ENCODE results near the gene FBN2.

Gene FBN2

GRCh38 chr5:128538000-128538249, at the start of gene FBN2:
Gene FBN2, minus strand, starts transcription at chr5:128538245. Its CDS starts 642 bp downstream, at chr5:128537603.
- TF ChIP-seq Cebpa-rat (IDR thresholded peaks at IDR 0.05), result no peak
- Histone ChIP-seq H3K27ac (no peak within 1 kb of the TSS), H3K36me3 (no peaks in the 10 kb centered on the region), H4K20me1 (no peaks in the 10 kb centered on the region), H3K9me3 (peaks cover 32% of the 10 kb centered on the region), H3K27me3 (no peaks in the 10 kb centered on the region), H3K4me3 (peak within 1 kb of the TSS; percentile 22; the same call in 1 of the 2 replicates), H3K4me1 (no peaks in the 10 kb centered on the region), H3K4me2 (no peak within 1 kb of the TSS), H3K9ac (no peak within 1 kb of the TSS)

DNA sequence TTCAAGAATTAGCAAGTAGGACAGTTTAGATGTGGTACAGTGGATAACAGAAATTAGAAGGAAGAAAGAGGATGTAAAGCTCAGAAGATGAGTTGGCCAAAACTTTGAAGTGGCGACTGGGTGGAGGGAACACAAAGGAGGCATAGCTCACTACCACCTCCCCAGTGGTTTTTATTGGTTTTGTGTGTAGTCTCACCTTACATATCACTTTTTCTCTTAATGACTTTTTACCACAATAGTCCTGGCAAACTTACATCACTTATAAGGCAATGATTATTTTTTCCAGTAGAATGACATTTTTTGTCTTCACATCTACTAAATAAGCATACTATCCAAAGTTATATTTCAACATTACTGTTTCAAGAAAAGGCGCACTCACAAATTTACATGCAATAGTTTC, 49.2 kb upstream of the FBN2 start:
- H3K9ac ChIP-seq, result no peak overlapping the region
- H3K27me3 ChIP-seq, result no peaks in the 10 kb centered on the region
- TF ChIP-seq Cebpa-rat (IDR thresholded peaks at IDR 0.05), result no peak
- H3K4me3 ChIP-seq, result no peak overlapping the region
- H3K36me3 ChIP-seq, result no peaks in the 10 kb centered on the region
- no peaks in the 10 kb centered on the region for H3K4me1 ChIP-seq
- H3K4me2 ChIP-seq, result no peak overlapping the region
- no peaks in the 10 kb centered on the region for H3K9me3 ChIP-seq
- H4K20me1 ChIP-seq, result no peaks in the 10 kb centered on the region
- no peak overlapping the region for H3K27ac ChIP-seq

- Histone ChIP-seq H3K27me3 (no peaks in the 10 kb centered on the region), H3K9me3 (no peaks in the 10 kb centered on the region), H3K9ac (no peak overlapping the region), H3K4me1 (no peaks in the 10 kb centered on the region), H4K20me1 (no peaks in the 10 kb centered on the region), H3K4me2 (no peak overlapping the region), H3K4me3 (no peak overlapping the region), H3K36me3 (no peaks in the 10 kb centered on the region), H3K27ac (no peak overlapping the region)
- TF ChIP-seq Cebpa-rat (IDR thresholded peaks at IDR 0.05), result no peak
Measured at GRCh38 chr5:128586848-128587247, 48.8 kb upstream of the FBN2 start.

DNA sequence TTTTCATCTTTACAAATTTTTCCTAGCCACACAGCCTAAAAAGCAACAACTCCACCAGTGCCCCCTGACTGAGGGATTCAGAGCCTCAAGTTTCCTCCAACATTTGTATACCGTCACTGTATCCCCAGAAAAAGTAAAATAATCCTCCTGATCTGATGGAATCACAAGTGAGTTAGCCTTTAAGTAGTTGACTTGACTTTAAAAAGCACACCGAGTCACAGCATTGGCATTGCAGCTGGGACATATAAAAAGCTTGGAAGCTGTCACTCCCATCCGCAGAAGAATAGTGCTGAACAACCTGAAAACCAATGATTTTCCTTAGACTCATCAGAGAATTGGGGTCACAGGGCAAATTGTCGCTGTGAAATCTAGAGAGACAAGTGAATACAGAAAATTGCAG, 41.6 kb upstream of the FBN2 start:
- Histone ChIP-seq H3K4me1 (no peaks in the 10 kb centered on the region), H3K9ac (no peak overlapping the region), H3K9me3 (no peaks in the 10 kb centered on the region), H3K27me3 (no peaks in the 10 kb centered on the region), H3K4me3 (no peak overlapping the region), H3K27ac (no peak overlapping the region), H3K4me2 (no peak overlapping the region), H4K20me1 (no peaks in the 10 kb centered on the region), H3K36me3 (no peaks in the 10 kb centered on the region)
- no peak for TF ChIP-seq Cebpa-rat (IDR thresholded peaks at IDR 0.05)

GRCh38 chr5:128579093-128579492, 41.0 kb upstream of the FBN2 start:
- Histone ChIP-seq H3K9me3 (no peaks in the 10 kb centered on the region), H3K36me3 (no peaks in the 10 kb centered on the region), H3K4me1 (no peaks in the 10 kb centered on the region), H3K27me3 (no peaks in the 10 kb centered on the region), H4K20me1 (no peaks in the 10 kb centered on the region), H3K4me2 (no peak overlapping the region), H3K27ac (no peak overlapping the region), H3K9ac (no peak overlapping the region), H3K4me3 (no peak overlapping the region)
- TF ChIP-seq Cebpa-rat (IDR thresholded peaks at IDR 0.05), result no peak

DNA sequence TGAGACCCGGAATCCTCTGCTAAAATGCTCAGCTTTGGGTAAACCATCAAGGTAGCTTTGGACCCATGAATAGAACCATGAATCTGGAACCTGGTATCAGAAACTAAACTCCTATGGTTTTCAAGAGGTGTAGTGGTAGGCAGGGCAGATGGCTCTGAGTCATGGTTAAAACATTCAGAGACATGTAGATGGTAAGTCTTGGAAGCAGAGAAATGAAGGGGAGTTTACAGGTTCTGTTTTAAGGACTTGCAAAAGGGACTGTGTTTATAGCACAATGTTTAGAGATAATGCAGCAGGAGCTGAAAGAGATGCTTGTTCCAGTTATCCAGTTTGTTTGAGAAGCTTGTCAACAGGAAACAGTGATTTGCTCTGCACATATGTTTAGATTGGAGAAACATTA, 36.0 kb upstream of the FBN2 start:
- Histone ChIP-seq H3K4me2 (no peak overlapping the region), H3K27ac (no peak overlapping the region), H4K20me1 (no peaks in the 10 kb centered on the region), H3K27me3 (no peaks in the 10 kb centered on the region), H3K9ac (no peak overlapping the region), H3K4me3 (no peak overlapping the region), H3K9me3 (no peaks in the 10 kb centered on the region), H3K4me1 (no peaks in the 10 kb centered on the region), H3K36me3 (no peaks in the 10 kb centered on the region)
- no peak for TF ChIP-seq Cebpa-rat (IDR thresholded peaks at IDR 0.05)

GRCh38 chr5:128572930-128573319, 34.9 kb upstream of the FBN2 start:
- no peak for TF ChIP-seq Cebpa-rat (IDR thresholded peaks at IDR 0.05)
- Histone ChIP-seq H3K27me3 (no peaks in the 10 kb centered on the region), H4K20me1 (no peaks in the 10 kb centered on the region), H3K27ac (no peak overlapping the region), H3K4me3 (no peak overlapping the region), H3K4me2 (no peak overlapping the region), H3K9me3 (no peaks in the 10 kb centered on the region), H3K9ac (no peak overlapping the region), H3K4me1 (no peaks in the 10 kb centered on the region), H3K36me3 (no peaks in the 10 kb centered on the region)

GRCh38 chr5:128572051-128572929, 34.2 kb upstream of the FBN2 start:
- Histone ChIP-seq H3K27me3 (no peaks in the 10 kb centered on the region), H3K9ac (no peak overlapping the region), H3K27ac (no peak overlapping the region), H3K9me3 (no peaks in the 10 kb centered on the region), H3K36me3 (no peaks in the 10 kb centered on the region), H3K4me3 (no peak overlapping the region), H3K4me2 (no peak overlapping the region), H4K20me1 (no peaks in the 10 kb centered on the region), H3K4me1 (no peaks in the 10 kb centered on the region)
- TF ChIP-seq Cebpa-rat (IDR thresholded peaks at IDR 0.05), result no peak

DNA sequence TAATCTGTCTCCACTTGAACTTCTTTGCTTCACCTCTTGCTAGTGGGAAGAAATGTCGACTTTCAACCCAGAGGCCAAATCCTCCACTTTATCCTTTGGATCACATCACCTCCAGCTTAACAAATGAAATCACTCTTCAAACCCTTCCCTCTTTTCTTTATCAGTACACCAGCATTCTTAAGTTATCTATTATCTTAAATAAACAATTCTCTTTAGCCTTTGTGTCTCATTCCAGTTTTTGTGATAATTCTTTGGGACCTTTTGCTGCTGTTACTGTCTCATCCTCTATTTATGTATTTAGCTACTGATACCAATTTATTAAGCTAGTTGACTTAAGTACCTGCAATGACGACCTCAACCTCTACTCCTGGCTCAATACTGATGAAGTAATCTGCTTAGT, 28.1 kb upstream of the FBN2 start:
- Histone ChIP-seq H3K9me3 (no peaks in the 10 kb centered on the region), H3K9ac (no peak overlapping the region), H4K20me1 (no peaks in the 10 kb centered on the region), H3K4me3 (no peak overlapping the region), H3K36me3 (no peaks in the 10 kb centered on the region), H3K4me2 (no peak overlapping the region), H3K27me3 (no peaks in the 10 kb centered on the region), H3K4me1 (no peaks in the 10 kb centered on the region), H3K27ac (no peak overlapping the region)
- TF ChIP-seq Cebpa-rat (IDR thresholded peaks at IDR 0.05), result no peak

- no peak overlapping the region for H3K4me2 ChIP-seq
- no peaks in the 10 kb centered on the region for H3K27me3 ChIP-seq
Measured at GRCh38 chr5:128559300-128560297, 21.6 kb upstream of the FBN2 start.

More at GRCh38 chr5:128559300-128560297, 21.6 kb upstream of the FBN2 start:
- no peak overlapping the region for H3K9ac ChIP-seq
- H3K36me3 ChIP-seq, result no peaks in the 10 kb centered on the region
- H3K9me3 ChIP-seq, result no peaks in the 10 kb centered on the region
- no peak for TF ChIP-seq Cebpa-rat (IDR thresholded peaks at IDR 0.05)
- H4K20me1 ChIP-seq, result no peaks in the 10 kb centered on the region
- H3K4me3 ChIP-seq, result no peak overlapping the region
- no peak overlapping the region for H3K27ac ChIP-seq
- H3K4me1 ChIP-seq, result no peaks in the 10 kb centered on the region
